Measurements from ENCODE around the gene IL32. TPM values are rescaled to one million over a fixed set of nuclear protein-coding genes. Genes with fewer than 3 reads are reported as not detected.

The IL32 gene
- total and polyA plus RNA-seq, 2 of the 4 experiments (the other 2 are of a cell fraction) = 25.6 to 95.7 TPM

GRCh38 chr16:3096362-3096761 lies 30.9 kb downstream of the IL32 start:
- ATAC-seq (ENCODE audit: low read depth) (no peak), DNase-seq (no peak)
- Histone ChIP-seq H4K91ac (ENCODE audit: insufficient read depth, low read depth, low read length) (no peak overlapping the region), H3K4me1 (ENCODE audit: control insufficient read depth, insufficient read depth, low read length) (peaks cover 3% of the 10 kb centered on the region), H3K9me1 (ENCODE audit: insufficient read depth, low read length) (peaks cover 17% of the 10 kb centered on the region), H3K4ac (ENCODE audit: low read depth, low read length) (no peak overlapping the region), H2BK120ac (ENCODE audit: low read depth, low read length) (no peak overlapping the region), H3K27me3 (ENCODE audit: control insufficient read depth, insufficient read depth, low read length) (peaks cover 44% of the 10 kb centered on the region), H4K20me1 (ENCODE audit: insufficient read depth, low read length) (no peaks in the 10 kb centered on the region), H3K4me3 (ENCODE audit: insufficient read depth, low read depth, low read length) (no peak overlapping the region), H2BK5ac (ENCODE audit: low read depth, low read length, poor library complexity, severe bottlenecking) (no peak overlapping the region), H2BK20ac (ENCODE audit: low read depth, low read length) (no peak overlapping the region), H3K9me3 (ENCODE audit: control insufficient read depth, insufficient read depth, low read length) (no peaks in the 10 kb centered on the region), H2AK5ac (ENCODE audit: low read depth, low read length) (no peak overlapping the region), H3K79me1 (ENCODE audit: low read depth in 1 of 2, low read length in 2 of 2) (no peaks in the 10 kb centered on the region), H3K56ac (ENCODE audit: extremely low read depth, insufficient read depth, low read length) (no peak overlapping the region), H3K23ac (ENCODE audit: low read depth, low read length) (no peak overlapping the region), H3K18ac (ENCODE audit: low read depth, low read length) (no peak overlapping the region), H3K4me2 (ENCODE audit: low read depth, low read length) (no peak overlapping the region), H2AK9ac (replicated peaks; ENCODE audit: low read depth, low read length, poor library complexity) (no peak overlapping the region), H2AFZ (replicated peaks; ENCODE audit: low read length, poor library complexity) (no peak overlapping the region), H4K8ac (ENCODE audit: low read depth in 2 of 2, low read length in 2 of 2) (no peak overlapping the region), H3K27ac (ENCODE audit: insufficient read depth, low read length) (no peak overlapping the region), H2BK15ac (ENCODE audit: low read depth, low read length) (no peak overlapping the region), H3K9ac (ENCODE audit: low read depth, low read length) (no peak overlapping the region), H4K5ac (ENCODE audit: low read depth, low read length) (no peak overlapping the region), H3K36me3 (ENCODE audit: control insufficient read depth, insufficient read depth, low read length) (no peaks in the 10 kb centered on the region), H3K14ac (replicated peaks; ENCODE audit: low read depth, low read length) (no peak overlapping the region)
- WGBS, 2 experiments (ENCODE audit: extremely low coverage in 2 of 2, insufficient read length in 1 of 2) = 70% methylated on average over 3 of the region's 6 CpGs; no CpG with 5 or more reads in 1 of the 2 experiments
- intact Hi-C loops (cut with micrococcal nuclease) = no loop called here
- in situ Hi-C loops (cut with MboI; ENCODE audit: low sequenced_read_pairs) = no loop called here
- CTCF ChIA-PET = no interaction called here
- dilution Hi-C loops (cut with HindIII; ENCODE audit: low sequenced_read_pairs, unreplicated experiment) = no loop called here
- TF ChIP-seq ELK1 (IDR thresholded peaks at IDR 0.05; ENCODE audit: borderline replicate concordance, low read depth, low read length) = no peak
- no TSS peak for BruUV-seq (replicated peaks)
- POLR2A ChIA-PET (ENCODE audit: unreplicated experiment) = no interaction called here

Data from IMR-90 (cell line).